ENCODE results near the gene RANBP1. TPM values are rescaled to one million over a fixed set of nuclear protein-coding genes. Genes with fewer than 3 reads are reported as not detected.

The RANBP1 gene
- total and polyA plus RNA-seq, 9 of the 15 experiments (the other 6 are each of a cell fraction or from before 2014, with no cell fraction given) = 162 to 2,891 (median 1,289) TPM

GRCh38 chr22:20152464-20152890 lies 36.6 kb downstream of the RANBP1 start (continued):
- no peak for TF ChIP-seq NCOR1 (IDR thresholded peaks at IDR 0.05)
- no peak for TF ChIP-seq MCM5 (IDR thresholded peaks at IDR 0.05; ENCODE audit: low read depth)
- TF ChIP-seq ZNF280B (CRISPR knock-in tag; IDR thresholded peaks at IDR 0.05) = no peak
- no peak for TF ChIP-seq MYBL2 (IDR thresholded peaks at IDR 0.05; ENCODE audit: low read depth)
- peak; percentile 87; the same call in 1 of the 2 replicates for TF ChIP-seq MYBL2 (CRISPR knock-in tag; IDR thresholded peaks at IDR 0.05; ENCODE audit: borderline replicate concordance)
- TF ChIP-seq RFX5 (IDR thresholded peaks at IDR 0.05; ENCODE audit: low read depth, low read length) = no peak
- 0 out of 2 replicates have a peak, but pooled peaks have one; percentile 36 for TF ChIP-seq ZFP91 (CRISPR knock-in tag; IDR thresholded peaks at IDR 0.05)
- TF ChIP-seq TFE3 (CRISPR knock-in tag; IDR thresholded peaks at IDR 0.05) = no peak
- TF ChIP-seq ZBTB34 (CRISPR knock-in tag; IDR thresholded peaks at IDR 0.05) = no peak
- no peak for TF ChIP-seq NR2C2 (CRISPR knock-in tag; IDR thresholded peaks at IDR 0.05)
- TF ChIP-seq NR2C2 (tag; IDR thresholded peaks at IDR 0.05) = no peak
- no peak for TF ChIP-seq ARID1B (IDR thresholded peaks at IDR 0.05)
- no peak for TF ChIP-seq ETS1 (conservative IDR thresholded peaks at IDR 0.05; ENCODE audit: control insufficient read depth, low read depth, low read length)
- 0 out of 2 replicates have a peak, but pooled peaks have one; percentile 52 for TF ChIP-seq ZFPM2 (CRISPR knock-in tag; IDR thresholded peaks at IDR 0.05)
- TF ChIP-seq ZNF507 (tag; conservative IDR thresholded peaks at IDR 0.05) = no peak
- no peak for TF ChIP-seq ZZZ3 (IDR thresholded peaks at IDR 0.05)
- no peak for TF ChIP-seq BRF1 (IDR thresholded peaks at IDR 0.05; ENCODE audit: borderline replicate concordance, extremely low read depth, insufficient read length)
- TF ChIP-seq ZNF449 (CRISPR knock-in tag; IDR thresholded peaks at IDR 0.05) = no peak
- no peak for TF ChIP-seq ZNF165 (CRISPR knock-in tag; IDR thresholded peaks at IDR 0.05; ENCODE audit: borderline replicate concordance)

Measured in K562 (cell line).